GM06990 (cell line): ENCODE measurements around the gene RTL10.

ENCODE experiments used
- DNase-seq: peaks from one replicate; pipeline ENCODE4 v3.0.0-alpha.2; 2011; ENCODE audit not compliant: insufficient read length; ENCODE audit errors: extremely low read depth
- H3K27me3 ChIP-seq: replicated peaks from 2 replicates; pipeline ENCODE4 v1.6.0; 2011; ENCODE audit warnings: low read length; ENCODE audit not compliant: control insufficient read depth, insufficient read depth
- H3K36me3 ChIP-seq: 2 replicates; pipeline ENCODE4 v1.5.1; 2011; ENCODE audit warnings: low read length; ENCODE audit not compliant: control insufficient read depth, insufficient read depth
- H3K4me3 ChIP-seq: replicated peaks from 2 replicates; pipeline ENCODE4 v1.5.1; 2011; ENCODE audit warnings: low read depth, mild to moderate bottlenecking, control low read depth, low read length
- CTCF ChIP-seq: IDR thresholded peaks from 2 replicates; pipeline ENCODE4 v1.5.1; 2011; ENCODE audit warnings: low read length, control low read depth, mild to moderate bottlenecking, inconsistent platforms; ENCODE audit not compliant: insufficient read depth, poor library complexity, severe bottlenecking

The RTL10 gene

GRCh38 chr22:19871845-19872778 lies 17.4 kb upstream of the RTL10 start:
- TF ChIP-seq CTCF, result no peak
- H3K27me3 ChIP-seq, result no peaks in the 10 kb centered on the region
- H3K4me3 ChIP-seq, result no peak overlapping the region
- no peak for DNase-seq
- no peaks in the 10 kb centered on the region for H3K36me3 ChIP-seq

- Histone ChIP-seq H3K4me3 (no peak overlapping the region), H3K27me3 (no peaks in the 10 kb centered on the region), H3K36me3 (no peaks in the 10 kb centered on the region)
- no peak for TF ChIP-seq CTCF
- DNase-seq, result no peak
Measured at GRCh38 chr22:19871023-19871844, 16.6 kb upstream of the RTL10 start.

DNA sequence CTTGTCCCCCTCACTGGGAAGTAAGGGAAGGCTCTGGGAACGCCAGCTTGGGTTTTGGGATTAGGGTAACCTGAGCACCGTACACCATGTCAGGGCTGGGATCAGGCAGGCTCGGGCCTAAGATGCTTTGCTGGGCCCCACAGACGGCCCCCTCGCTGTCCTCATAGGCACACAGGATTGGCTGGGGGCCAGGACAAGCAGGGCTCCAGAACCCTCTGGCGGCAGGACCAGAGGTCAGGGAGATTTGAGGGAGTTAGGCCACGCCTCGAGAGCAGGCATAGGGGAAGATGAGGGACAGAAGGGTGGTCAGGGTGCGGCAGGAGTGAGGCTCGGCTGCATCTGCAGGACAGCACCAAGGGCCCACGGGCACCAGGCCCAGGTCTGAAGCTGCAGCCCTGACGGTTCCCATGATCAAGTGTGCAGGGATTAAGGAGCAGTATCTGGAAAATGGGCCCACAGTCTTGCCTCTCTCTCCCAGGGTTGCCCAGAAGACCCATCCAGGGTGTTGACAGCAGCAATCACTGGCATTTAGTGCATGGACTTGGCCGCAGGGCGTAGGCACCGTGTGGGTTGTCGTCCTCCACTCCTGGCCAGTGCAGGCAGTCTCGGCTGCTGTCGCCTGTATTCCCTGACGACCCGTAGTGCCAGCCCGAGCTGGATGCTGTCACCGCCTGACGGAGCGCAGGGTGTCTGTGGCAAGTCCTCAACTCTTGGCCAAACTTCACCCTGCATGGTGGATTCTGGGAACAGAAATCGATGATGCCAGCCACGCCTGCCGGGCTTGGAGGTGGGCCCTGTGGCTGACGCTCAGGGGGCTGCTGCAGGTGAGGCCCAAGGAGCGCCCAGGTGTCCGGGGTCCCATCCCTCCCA lies 15.7 kb upstream of the RTL10 start:
- H3K36me3 ChIP-seq, result no peaks in the 10 kb centered on the region
- no peak for TF ChIP-seq CTCF
- H3K4me3 ChIP-seq, result no peak overlapping the region
- no peaks in the 10 kb centered on the region for H3K27me3 ChIP-seq
- DNase-seq, result no peak

DNA sequence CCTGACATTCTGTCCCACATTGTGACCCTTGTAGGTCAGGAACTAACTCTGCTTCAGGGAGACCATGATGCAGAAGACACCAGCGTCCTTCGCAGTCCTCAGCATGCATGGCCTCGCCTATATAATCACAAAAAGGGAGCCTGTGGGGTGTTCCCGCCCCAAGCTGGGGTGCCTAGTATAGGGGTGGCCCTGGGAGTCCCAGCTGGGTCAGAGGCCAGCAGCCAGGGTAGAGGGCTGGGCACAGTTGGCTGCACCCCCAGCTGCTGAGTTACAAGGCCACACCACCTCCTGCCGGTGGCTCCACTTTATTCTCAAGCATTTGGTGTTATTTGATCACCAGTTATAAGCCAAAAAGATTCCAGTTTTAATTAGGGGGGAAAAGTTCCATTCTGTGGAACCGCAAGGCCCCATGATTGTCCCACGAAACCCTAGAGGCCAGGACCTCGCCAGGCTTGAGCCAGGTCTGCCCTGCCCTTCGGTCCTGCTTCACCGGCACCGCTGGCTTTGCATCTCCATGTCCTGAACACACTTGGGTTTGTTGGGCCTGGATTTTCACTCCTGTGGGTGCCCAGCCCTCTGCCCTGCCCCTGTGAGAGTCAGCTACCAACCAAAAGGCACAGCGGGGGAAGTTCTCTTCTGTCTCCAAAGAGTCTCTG lies 15.0 kb upstream of the RTL10 start:
- no peak for DNase-seq
- no peak for TF ChIP-seq CTCF
- Histone ChIP-seq H3K36me3 (no peaks in the 10 kb centered on the region), H3K27me3 (no peaks in the 10 kb centered on the region), H3K4me3 (no peak overlapping the region)
